Measurements from ENCODE around the gene CWH43.
"Not testable (repeated sequence)": the region's sequence is repeated elsewhere in the genome, so short reads cannot be mapped to it uniquely, and the experiment has no call there.

CWH43 gene

DNA sequence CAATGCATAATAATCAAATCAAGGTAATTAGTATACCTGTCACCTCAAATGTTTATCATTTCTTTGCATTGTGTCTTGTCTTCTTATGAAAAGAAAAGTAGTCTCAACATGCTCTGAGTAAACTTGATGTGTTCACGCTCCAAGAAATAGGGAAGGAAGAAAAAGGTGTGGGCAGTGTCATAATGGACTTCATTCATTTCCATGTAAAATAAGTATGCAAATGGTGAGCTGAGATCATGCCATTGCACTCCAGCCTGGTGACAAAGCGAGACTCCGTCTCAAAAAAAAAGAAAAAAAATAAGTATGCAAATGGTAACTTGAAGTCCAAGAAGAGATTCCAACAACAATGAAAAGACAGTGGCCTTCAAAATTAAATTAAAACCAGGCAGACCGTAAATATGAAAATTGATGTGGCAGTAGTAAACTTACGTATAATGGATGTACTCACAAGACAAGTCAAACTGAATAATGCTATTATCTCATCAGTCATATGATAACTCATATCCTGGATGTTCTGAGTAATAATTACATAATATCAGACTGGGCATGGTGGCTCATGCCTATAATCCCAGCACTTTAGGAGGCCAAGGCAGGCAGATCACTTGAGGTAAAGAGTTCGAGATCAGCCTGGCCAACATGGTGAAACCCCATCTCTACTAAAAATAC lies 6.0 kb upstream of the CWH43 start:
- H3K27me3 ChIP-seq (ENCODE audit: control insufficient read depth, insufficient read depth, low read length): peaks cover 14% of the 10 kb centered on the region
- H3K36me3 ChIP-seq (ENCODE audit: control insufficient read depth, insufficient read depth, low read length): no peaks in the 10 kb centered on the region

DNA sequence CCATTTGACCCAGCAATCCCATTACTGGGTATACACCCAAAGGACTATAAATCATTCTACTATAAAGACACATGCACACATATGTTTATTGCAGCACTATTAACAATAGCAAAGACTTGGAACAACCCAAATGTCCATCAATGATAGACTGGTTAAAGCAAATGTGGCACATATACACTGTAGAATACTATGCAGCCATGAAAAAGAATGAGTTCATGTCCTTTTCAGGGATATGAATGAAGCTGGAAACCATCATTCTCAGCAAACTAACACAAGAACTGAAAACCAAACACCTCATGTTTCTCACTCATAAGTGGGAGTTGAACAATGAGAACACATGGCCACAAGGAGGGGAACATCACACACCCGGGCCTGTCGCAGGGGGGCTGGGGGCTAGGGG lies 2.1 kb upstream of the CWH43 start:
- H3K36me3 ChIP-seq (ENCODE audit: control insufficient read depth, insufficient read depth, low read length); H3K4me3 ChIP-seq (ENCODE audit: low read depth, low read length); H3K9me3 ChIP-seq (ENCODE audit: control insufficient read depth, insufficient read depth, low read length); H3K9ac ChIP-seq (ENCODE audit: low read depth, low read length); H3K4me1 ChIP-seq (ENCODE audit: control insufficient read depth, insufficient read depth, low read length): not testable (repeated sequence)
- peaks cover 40% of the 10 kb centered on the region for H3K27me3 ChIP-seq (ENCODE audit: control insufficient read depth, insufficient read depth, low read length)

More for the DNA sequence above, 6.0 kb upstream of the CWH43 start:
- H3K4me3 ChIP-seq (ENCODE audit: low read depth, low read length): no peak overlapping the region
- H3K9ac ChIP-seq (ENCODE audit: low read depth, low read length): no peak overlapping the region
- H3K9me3 ChIP-seq (ENCODE audit: control insufficient read depth, insufficient read depth, low read length): no peaks in the 10 kb centered on the region
- H3K4me1 ChIP-seq (ENCODE audit: control insufficient read depth, insufficient read depth, low read length): no peaks in the 10 kb centered on the region

- no peak overlapping the region for H3K9ac ChIP-seq (ENCODE audit: low read depth, low read length)
- H3K27me3 ChIP-seq (ENCODE audit: control insufficient read depth, insufficient read depth, low read length): peaks cover 45% of the 10 kb centered on the region
Observed at GRCh38 chr4:48985602-48985975, 486 bp upstream of the CWH43 start.

GRCh38 chr4:48986654-48987164 lies 634 bp downstream of the CWH43 start:
- no peaks in the 10 kb centered on the region for H3K36me3 ChIP-seq (ENCODE audit: control insufficient read depth, insufficient read depth, low read length)
- peaks cover 45% of the 10 kb centered on the region for H3K27me3 ChIP-seq (ENCODE audit: control insufficient read depth, insufficient read depth, low read length)
- H3K9me3 ChIP-seq (ENCODE audit: control insufficient read depth, insufficient read depth, low read length): no peaks in the 10 kb centered on the region
- H3K4me3 ChIP-seq (ENCODE audit: low read depth, low read length): peak overlapping the region; percentile 58
- H3K4me1 ChIP-seq (ENCODE audit: control insufficient read depth, insufficient read depth, low read length): no peaks in the 10 kb centered on the region
- H3K9ac ChIP-seq (ENCODE audit: low read depth, low read length): no peak overlapping the region

More at GRCh38 chr4:48985602-48985975, 486 bp upstream of the CWH43 start:
- Histone ChIP-seq H3K4me3 (ENCODE audit: low read depth, low read length) (peak overlapping the region; percentile 58), H3K4me1 (ENCODE audit: control insufficient read depth, insufficient read depth, low read length) (no peaks in the 10 kb centered on the region), H3K36me3 (ENCODE audit: control insufficient read depth, insufficient read depth, low read length) (no peaks in the 10 kb centered on the region), H3K9me3 (ENCODE audit: control insufficient read depth, insufficient read depth, low read length) (no peaks in the 10 kb centered on the region)

DNA sequence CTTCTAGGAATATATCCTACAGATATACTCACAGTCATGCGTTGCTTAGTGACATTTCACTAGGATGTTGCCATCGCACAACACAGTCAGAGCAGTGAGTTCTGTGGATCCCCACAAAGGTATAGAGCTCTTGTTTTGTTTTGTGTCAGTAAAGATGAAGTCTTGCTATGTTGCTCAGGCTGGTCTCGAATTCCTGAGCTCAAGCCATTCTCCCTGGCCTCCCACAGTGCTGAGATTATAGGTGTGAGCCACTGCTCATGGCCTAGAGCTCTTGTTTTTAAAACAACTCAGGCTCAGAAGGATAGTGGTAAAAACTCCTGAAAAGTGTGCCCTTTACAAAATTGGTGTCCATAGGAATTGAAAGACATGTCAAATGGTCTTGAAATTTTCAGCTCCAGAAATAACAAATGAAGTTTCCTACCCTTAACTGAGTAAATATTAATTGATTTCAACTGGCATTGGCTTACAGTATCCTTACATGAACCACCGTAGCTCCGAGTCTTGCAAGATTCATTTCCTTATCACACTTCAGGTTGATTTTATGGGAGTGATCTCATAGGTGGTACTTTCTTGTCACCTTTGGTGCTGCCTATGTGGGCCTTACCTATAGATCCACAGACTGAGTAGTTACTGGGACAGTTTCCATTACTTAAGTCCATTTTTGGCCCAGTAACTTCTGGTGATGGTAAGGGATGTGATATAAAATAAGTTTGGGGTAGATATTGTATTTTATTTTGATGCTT lies 3.6 kb downstream of the CWH43 start:
- H3K4me1 ChIP-seq (ENCODE audit: control insufficient read depth, insufficient read depth, low read length): no peaks in the 10 kb centered on the region
- H3K9me3 ChIP-seq (ENCODE audit: control insufficient read depth, insufficient read depth, low read length): no peaks in the 10 kb centered on the region
- H3K27me3 ChIP-seq (ENCODE audit: control insufficient read depth, insufficient read depth, low read length): peaks cover 41% of the 10 kb centered on the region
- no peak overlapping the region for H3K4me3 ChIP-seq (ENCODE audit: low read depth, low read length)
- H3K36me3 ChIP-seq (ENCODE audit: control insufficient read depth, insufficient read depth, low read length): no peaks in the 10 kb centered on the region
- H3K9ac ChIP-seq (ENCODE audit: low read depth, low read length): no peak overlapping the region

DNA sequence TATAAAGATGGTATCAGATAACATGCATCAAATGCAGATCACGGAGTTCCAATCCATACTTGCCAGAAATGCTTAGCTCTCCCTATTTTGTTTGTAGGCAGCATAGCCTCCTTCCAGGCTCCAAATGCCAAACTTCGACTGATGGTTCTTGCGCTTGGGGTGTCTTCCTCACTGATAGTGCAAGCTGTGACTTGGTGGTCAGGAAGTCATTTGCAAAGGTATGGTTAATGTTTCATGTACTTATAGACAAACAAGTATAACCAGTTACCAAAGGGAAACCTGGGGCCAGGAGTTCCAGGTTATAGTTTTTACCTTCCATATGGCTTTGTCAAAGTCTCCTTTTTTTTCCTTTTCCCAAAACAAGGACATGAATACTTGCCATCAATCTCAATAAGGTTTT lies 5.3 kb downstream of the CWH43 start:
- no peaks in the 10 kb centered on the region for H3K36me3 ChIP-seq (ENCODE audit: control insufficient read depth, insufficient read depth, low read length)
- no peak overlapping the region for H3K4me3 ChIP-seq (ENCODE audit: low read depth, low read length)
- no peaks in the 10 kb centered on the region for H3K4me1 ChIP-seq (ENCODE audit: control insufficient read depth, insufficient read depth, low read length)
- H3K27me3 ChIP-seq (ENCODE audit: control insufficient read depth, insufficient read depth, low read length): peaks cover 25% of the 10 kb centered on the region
- H3K9ac ChIP-seq (ENCODE audit: low read depth, low read length): no peak overlapping the region
- no peaks in the 10 kb centered on the region for H3K9me3 ChIP-seq (ENCODE audit: control insufficient read depth, insufficient read depth, low read length)

DNA sequence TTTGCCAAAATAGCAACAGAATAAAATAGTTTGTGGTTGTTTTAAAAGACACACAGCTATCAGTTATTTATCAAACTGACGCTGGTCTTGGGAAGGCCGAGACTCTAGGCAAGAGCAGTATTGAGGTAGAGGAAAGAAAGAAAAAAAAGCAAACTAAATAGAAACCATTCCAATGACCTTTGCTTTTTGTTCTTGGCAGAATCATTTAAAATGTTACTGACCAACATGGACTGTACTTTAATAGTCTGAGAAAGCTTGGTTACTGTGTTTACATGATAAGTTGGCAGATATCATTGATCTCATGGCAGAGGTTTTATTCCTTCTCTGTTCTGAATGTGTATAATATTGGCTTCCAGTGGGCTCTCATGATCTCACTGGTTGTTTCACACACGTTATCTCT lies 11.9 kb downstream of the CWH43 start:
- Histone ChIP-seq H3K4me1 (ENCODE audit: control insufficient read depth, insufficient read depth, low read length) (no peaks in the 10 kb centered on the region), H3K4me3 (ENCODE audit: low read depth, low read length) (no peak overlapping the region), H3K36me3 (ENCODE audit: control insufficient read depth, insufficient read depth, low read length) (no peaks in the 10 kb centered on the region), H3K9me3 (ENCODE audit: control insufficient read depth, insufficient read depth, low read length) (peaks cover 7% of the 10 kb centered on the region), H3K27me3 (ENCODE audit: control insufficient read depth, insufficient read depth, low read length) (no peaks in the 10 kb centered on the region), H3K9ac (ENCODE audit: low read depth, low read length) (no peak overlapping the region)

DNA sequence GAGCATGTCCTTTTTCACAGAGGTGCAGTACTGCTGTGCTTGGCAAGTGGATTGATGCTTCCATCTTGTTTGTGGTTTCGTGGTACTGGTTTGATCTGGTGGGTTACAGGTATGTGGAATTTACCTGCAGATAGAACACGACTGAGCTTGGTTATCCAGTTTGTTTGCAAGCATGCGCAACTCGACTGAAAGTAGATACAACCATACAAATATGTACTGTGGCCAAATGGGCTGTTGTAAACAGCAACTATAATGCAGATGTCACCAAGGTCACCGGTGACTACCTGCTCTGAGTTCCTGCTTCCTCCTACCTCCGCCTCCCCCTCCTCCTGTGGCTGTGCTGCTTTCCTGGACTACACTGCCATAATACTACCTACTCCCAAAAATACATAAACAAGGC lies 12.4 kb downstream of the CWH43 start:
- Histone ChIP-seq H3K36me3 (ENCODE audit: control insufficient read depth, insufficient read depth, low read length) (no peaks in the 10 kb centered on the region), H3K9ac (ENCODE audit: low read depth, low read length) (no peak overlapping the region), H3K4me3 (ENCODE audit: low read depth, low read length) (no peak overlapping the region), H3K4me1 (ENCODE audit: control insufficient read depth, insufficient read depth, low read length) (no peaks in the 10 kb centered on the region), H3K9me3 (ENCODE audit: control insufficient read depth, insufficient read depth, low read length) (peaks cover 10% of the 10 kb centered on the region), H3K27me3 (ENCODE audit: control insufficient read depth, insufficient read depth, low read length) (no peaks in the 10 kb centered on the region)

GRCh38 chr4:49000806-49001205 lies 14.7 kb downstream of the CWH43 start:
- H3K27me3 ChIP-seq (ENCODE audit: control insufficient read depth, insufficient read depth, low read length): no peaks in the 10 kb centered on the region
- H3K36me3 ChIP-seq (ENCODE audit: control insufficient read depth, insufficient read depth, low read length): no peaks in the 10 kb centered on the region
- no peak overlapping the region for H3K9ac ChIP-seq (ENCODE audit: low read depth, low read length)
- H3K4me1 ChIP-seq (ENCODE audit: control insufficient read depth, insufficient read depth, low read length): no peaks in the 10 kb centered on the region
- H3K4me3 ChIP-seq (ENCODE audit: low read depth, low read length): no peak overlapping the region
- peaks cover 10% of the 10 kb centered on the region for H3K9me3 ChIP-seq (ENCODE audit: control insufficient read depth, insufficient read depth, low read length)

DNA sequence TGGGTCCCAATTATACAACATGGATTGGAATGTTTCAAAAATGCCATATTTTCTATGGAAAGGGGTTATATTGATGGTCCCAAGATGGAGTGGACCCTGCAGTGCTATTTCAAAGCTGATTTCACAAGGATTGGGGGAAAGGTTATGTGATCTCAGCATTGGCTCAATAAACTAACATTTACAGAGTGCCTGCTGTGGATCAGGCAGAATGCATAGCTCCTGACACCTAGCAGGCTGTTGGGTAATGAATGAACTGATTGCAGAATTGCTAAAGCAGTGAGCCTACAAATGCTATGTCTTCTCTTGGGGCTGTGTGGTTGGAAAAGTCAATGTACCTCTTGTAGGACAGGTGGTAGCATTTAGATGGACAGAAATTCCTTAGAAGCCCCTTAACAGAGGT lies 16.9 kb downstream of the CWH43 start:
- Histone ChIP-seq H3K27me3 (ENCODE audit: control insufficient read depth, insufficient read depth, low read length) (no peaks in the 10 kb centered on the region), H3K9me3 (ENCODE audit: control insufficient read depth, insufficient read depth, low read length) (peaks cover 10% of the 10 kb centered on the region)

DNA sequence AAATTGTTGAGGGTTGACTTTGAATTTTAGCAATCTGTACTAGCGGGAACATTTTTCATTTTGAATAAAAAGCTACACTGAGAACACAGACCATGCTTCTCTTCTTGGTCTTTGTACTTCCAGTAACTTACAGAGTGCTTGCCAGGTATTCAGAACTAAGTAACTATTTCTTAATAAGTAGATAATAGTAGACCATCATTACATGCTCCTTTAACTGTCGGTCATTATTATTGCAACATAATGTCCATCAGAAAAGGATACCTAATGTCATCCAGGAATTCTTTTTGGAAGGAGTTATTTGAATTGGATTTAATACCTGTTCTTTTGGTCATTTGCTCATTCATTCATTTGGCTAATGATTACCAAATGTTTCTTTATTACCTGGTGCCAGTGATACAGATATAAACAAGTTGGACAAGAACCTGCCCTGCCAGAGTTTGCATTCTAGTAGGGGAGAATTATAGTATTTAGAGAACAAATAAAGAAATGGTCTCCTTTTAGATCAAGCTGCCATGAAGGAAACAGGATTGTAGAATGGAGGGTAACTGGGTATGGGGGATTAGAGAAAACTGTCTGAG lies 32.7 kb downstream of the CWH43 start:
- Histone ChIP-seq H3K4me1 (ENCODE audit: control insufficient read depth, insufficient read depth, low read length) (no peaks in the 10 kb centered on the region), H3K36me3 (ENCODE audit: control insufficient read depth, insufficient read depth, low read length) (no peaks in the 10 kb centered on the region), H3K4me3 (ENCODE audit: low read depth, low read length) (no peak overlapping the region), H3K27me3 (ENCODE audit: control insufficient read depth, insufficient read depth, low read length) (no peaks in the 10 kb centered on the region), H3K9ac (ENCODE audit: low read depth, low read length) (no peak overlapping the region), H3K9me3 (ENCODE audit: control insufficient read depth, insufficient read depth, low read length) (peaks cover 4% of the 10 kb centered on the region)

More for the DNA sequence above, 16.9 kb downstream of the CWH43 start:
- Histone ChIP-seq H3K4me3 (ENCODE audit: low read depth, low read length) (no peak overlapping the region), H3K9ac (ENCODE audit: low read depth, low read length) (no peak overlapping the region), H3K4me1 (ENCODE audit: control insufficient read depth, insufficient read depth, low read length) (no peaks in the 10 kb centered on the region), H3K36me3 (ENCODE audit: control insufficient read depth, insufficient read depth, low read length) (no peaks in the 10 kb centered on the region)
